Tibial nerve (tissue), 4 donors: ENCODE data around the gene CHTF18.

Experiments
- EP300 ChIP-seq, 2 donors: sonication (generic); formaldehyde crosslinking; IDR thresholded peaks; one replicate each; pipeline ENCODE4 v1.6.1; 2017; ENCODE audit warnings: antibody characterized with exemption in 2 of 2, mild to moderate bottlenecking in 1 of 2
- POLR2A ChIP-seq, 2 donors: fragments of 450-650 bp; IDR thresholded peaks; one replicate each; pipeline ENCODE4 v1.6.1; 2017; ENCODE audit warnings: antibody characterized with exemption in 2 of 2, mild to moderate bottlenecking in 2 of 2, moderate library complexity in 2 of 2
- TF ChIP-seq, protein P1 (sequence below), 5 experiments: fragments of 200-600 bp in 3 of 5; fragments of 450-650 bp in 2 of 5; sonication (generic) in 3 of 5; IDR thresholded peaks; one replicate each; pipeline ENCODE4 v1.5.1; 2016 to 2019; ENCODE audit warnings: antibody characterized with exemption in 5 of 5, mild to moderate bottlenecking in 3 of 5, moderate library complexity in 2 of 5

DNA sequence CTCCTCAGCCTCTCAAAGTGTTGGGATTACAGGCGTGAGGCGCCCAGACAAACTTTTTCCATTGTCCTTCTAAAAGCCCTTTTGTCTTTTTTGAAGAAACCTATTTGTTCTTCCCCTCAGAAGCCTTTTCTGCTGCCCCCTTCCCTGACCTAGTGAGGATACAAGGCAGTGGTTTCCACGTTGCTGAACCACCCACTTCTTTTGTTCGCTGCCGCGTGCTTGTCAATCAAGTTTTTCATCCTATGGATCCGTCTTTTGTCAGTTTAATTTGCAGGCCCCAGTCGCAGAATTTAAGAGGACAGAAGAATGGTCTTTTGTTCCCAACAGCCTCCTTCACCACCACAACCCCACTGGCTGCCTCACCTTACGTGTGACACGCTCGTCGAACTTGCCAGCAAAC lies 32.3 kb downstream of the CHTF18 start:
- TF ChIP-seq EP300 (IDR thresholded peaks at IDR 0.05) (no peak), POLR2A (IDR thresholded peaks at IDR 0.05) (no peak)
- TF ChIP-seq, protein P1, sequence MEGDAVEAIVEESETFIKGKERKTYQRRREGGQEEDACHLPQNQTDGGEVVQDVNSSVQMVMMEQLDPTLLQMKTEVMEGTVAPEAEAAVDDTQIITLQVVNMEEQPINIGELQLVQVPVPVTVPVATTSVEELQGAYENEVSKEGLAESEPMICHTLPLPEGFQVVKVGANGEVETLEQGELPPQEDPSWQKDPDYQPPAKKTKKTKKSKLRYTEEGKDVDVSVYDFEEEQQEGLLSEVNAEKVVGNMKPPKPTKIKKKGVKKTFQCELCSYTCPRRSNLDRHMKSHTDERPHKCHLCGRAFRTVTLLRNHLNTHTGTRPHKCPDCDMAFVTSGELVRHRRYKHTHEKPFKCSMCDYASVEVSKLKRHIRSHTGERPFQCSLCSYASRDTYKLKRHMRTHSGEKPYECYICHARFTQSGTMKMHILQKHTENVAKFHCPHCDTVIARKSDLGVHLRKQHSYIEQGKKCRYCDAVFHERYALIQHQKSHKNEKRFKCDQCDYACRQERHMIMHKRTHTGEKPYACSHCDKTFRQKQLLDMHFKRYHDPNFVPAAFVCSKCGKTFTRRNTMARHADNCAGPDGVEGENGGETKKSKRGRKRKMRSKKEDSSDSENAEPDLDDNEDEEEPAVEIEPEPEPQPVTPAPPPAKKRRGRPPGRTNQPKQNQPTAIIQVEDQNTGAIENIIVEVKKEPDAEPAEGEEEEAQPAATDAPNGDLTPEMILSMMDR (IDR thresholded peaks at IDR 0.05) = no peak
